K562 treated with DMSO at 1 percent for 4 hours (cell line): ENCODE data around the gene TNFRSF12A. TPM values are rescaled to one million over a fixed set of nuclear protein-coding genes. Genes with fewer than 3 reads are reported as not detected.

ENCODE experiments used
- total RNA-seq: library from RNA; unstranded; fragments of 300-600 nt; gene quantifications from 2 replicates; pipeline ENCODE4 v1.2.3, GENCODE V29; 2022; ENCODE audit not compliant: insufficient read depth

TNFRSF12A gene, protein sequence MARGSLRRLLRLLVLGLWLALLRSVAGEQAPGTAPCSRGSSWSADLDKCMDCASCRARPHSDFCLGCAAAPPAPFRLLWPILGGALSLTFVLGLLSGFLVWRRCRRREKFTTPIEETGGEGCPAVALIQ
- total RNA-seq, result 18.9 and 26.6 TPM in 2 replicates

DNA sequence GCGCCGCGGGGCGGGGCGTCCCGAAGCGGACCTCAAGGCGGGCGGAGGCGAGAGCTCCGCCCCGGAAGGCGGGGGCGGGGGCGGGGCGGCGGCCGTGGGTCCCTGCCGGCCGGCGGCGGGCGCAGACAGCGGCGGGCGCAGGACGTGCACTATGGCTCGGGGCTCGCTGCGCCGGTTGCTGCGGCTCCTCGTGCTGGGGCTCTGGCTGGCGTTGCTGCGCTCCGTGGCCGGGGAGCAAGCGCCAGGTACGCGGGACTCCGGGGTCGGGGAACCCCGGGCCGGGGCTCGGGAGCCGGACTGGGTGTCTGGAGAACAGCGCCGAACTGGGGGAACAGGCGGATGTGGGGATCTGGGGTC, at the start of gene TNFRSF12A:
TNFRSF12A (plus strand) TSS at position 122 of the 357 bp plus-strand sequence; CDS start at position 152, 30 bp downstream.

GRCh38 chr16:2980227-2981176, 39.7 kb upstream of the TNFRSF12A start, which contains the start of gene PKMYT1:
TSS of gene PKMYT1 (minus strand) at chr16:2980446. CDS start at chr16:2979657, 789 bp downstream.

GRCh38 chr16:3012828-3013420, 7.2 kb upstream of the TNFRSF12A start, which contains the start of gene CLDN9:
TSS of gene CLDN9 (plus strand) at chr16:3012923. CDS start at chr16:3013363, 440 bp downstream.

GRCh38 chr16:3017794-3018506, 2.2 kb upstream of the TNFRSF12A start, which contains the start of gene CLDN6:
TSS of gene CLDN6 (minus strand) at chr16:3018183. CDS start at chr16:3016021, 2,162 bp downstream.

GRCh38 chr16:3023669-3024478, 3.7 kb downstream of the TNFRSF12A start, which contains the start of the genes HCFC1R1 and THOC6:
TSS of gene HCFC1R1 (minus strand) at chr16:3023942. CDS start at chr16:3023941, 1 bp downstream.
TSS of gene THOC6 (plus strand) at chr16:3024035. CDS start at chr16:3024327, 292 bp downstream.

DNA sequence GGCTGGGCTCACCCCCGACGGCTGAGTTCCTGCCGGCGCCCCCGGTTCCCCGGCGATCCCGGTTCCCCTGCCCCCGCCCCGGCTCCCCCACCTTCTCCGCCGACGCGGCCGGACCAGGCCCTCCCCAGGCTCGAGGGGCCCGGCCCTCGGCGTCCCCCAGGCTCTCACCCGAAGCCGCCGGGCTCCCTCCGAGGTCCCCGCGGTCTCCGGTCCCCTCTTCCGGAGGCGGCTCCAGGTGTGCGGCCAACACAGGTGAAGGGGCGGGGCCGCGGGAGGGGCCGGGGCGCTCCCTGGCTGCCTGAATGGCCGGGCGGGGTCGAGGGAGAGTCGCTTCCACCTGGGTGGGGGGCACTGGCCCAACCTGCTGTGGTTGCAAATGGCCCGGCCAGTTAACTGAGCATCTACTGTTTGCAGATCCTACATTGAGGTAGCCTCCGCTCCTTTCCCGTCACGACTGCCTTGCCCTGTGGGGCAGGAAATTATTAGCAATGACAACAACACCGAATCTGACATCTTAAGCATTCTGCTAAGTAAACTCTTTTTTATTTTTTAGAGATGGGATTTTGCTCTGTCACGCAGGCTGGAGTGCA, 16.7 kb downstream of the TNFRSF12A start, which contains the start of gene BICDL2:
BICDL2 (minus strand) TSS at position 219 of the 590 bp plus-strand sequence. CDS start 1,448 bp downstream, outside the sequence.

GRCh38 chr16:3045758-3046640, 25.8 kb downstream of the TNFRSF12A start, which contains the start of gene MMP25:
TSS of gene MMP25 (plus strand) at chr16:3046561. CDS start at chr16:3046918, 357 bp downstream.

GRCh38 chr16:3065069-3065741, 45.0 kb downstream of the TNFRSF12A start, which contains the start of gene IL32:
TSS of gene IL32 (plus strand) at chr16:3065640. CDS start at chr16:3065812, 172 bp downstream.

Other genes with a start within 250 kb of the TNFRSF12A start
- gene ELOB, start 243.1 kb upstream of the TNFRSF12A start, total RNA-seq, result 201 and 221 TPM in 2 replicates
- not detected in 2 replicates for gene PRSS33, start 232.8 kb upstream of the TNFRSF12A start, total RNA-seq
- gene PRSS41, start 221.9 kb upstream of the TNFRSF12A start, total RNA-seq, result not detected in 2 replicates
- 95.8 and 106 TPM in 2 replicates for gene PRSS21, start 203.1 kb upstream of the TNFRSF12A start, total RNA-seq
- gene ZG16B, start 190.1 kb upstream of the TNFRSF12A start, total RNA-seq, result 1.7 TPM in 1 of 2 replicates, not detected in the other
- gene PRSS22, start 162.2 kb upstream of the TNFRSF12A start, total RNA-seq, result not detected in 2 replicates
- gene FLYWCH2, start 137.2 kb upstream of the TNFRSF12A start, total RNA-seq, result 45.9 and 76.3 TPM in 2 replicates
- 33.1 and 37.0 TPM in 2 replicates for gene FLYWCH1, start 108.4 kb upstream of the TNFRSF12A start, total RNA-seq
- gene KREMEN2, start 56.1 kb upstream of the TNFRSF12A start, total RNA-seq, result 1.1 and 2.0 TPM in 2 replicates
- 15.4 and 15.7 TPM in 2 replicates for gene PAQR4, start 51.0 kb upstream of the TNFRSF12A start, total RNA-seq
- 137 and 143 TPM in 2 replicates for gene PKMYT1, start 39.9 kb upstream of the TNFRSF12A start, total RNA-seq
- 3.2 and 4.8 TPM in 2 replicates for gene CLDN9, start 7.4 kb upstream of the TNFRSF12A start, total RNA-seq
- gene CLDN6, start 2.2 kb upstream of the TNFRSF12A start, total RNA-seq, result 0.75 and 1.1 TPM in 2 replicates
- gene HCFC1R1, start 3.6 kb downstream of the TNFRSF12A start, total RNA-seq, result 29.9 and 38.3 TPM in 2 replicates
- 53.0 and 55.1 TPM in 2 replicates for gene THOC6, start 3.7 kb downstream of the TNFRSF12A start, total RNA-seq
- gene BICDL2, start 16.6 kb downstream of the TNFRSF12A start, total RNA-seq, result not detected in 2 replicates
- gene MMP25, start 26.2 kb downstream of the TNFRSF12A start, total RNA-seq, result not detected in 2 replicates
- gene IL32, start 45.3 kb downstream of the TNFRSF12A start, total RNA-seq, result 24.6 and 29.6 TPM in 2 replicates
- gene ZSCAN10, start 78.9 kb downstream of the TNFRSF12A start, total RNA-seq, result not detected in 2 replicates
- 22.9 and 23.2 TPM in 2 replicates for gene ZNF205, start 92.2 kb downstream of the TNFRSF12A start, total RNA-seq
- gene ZNF213, start 114.7 kb downstream of the TNFRSF12A start, total RNA-seq, result 17.6 and 18.0 TPM in 2 replicates
- gene OR1F1, start 167.8 kb downstream of the TNFRSF12A start, total RNA-seq, result not detected in 2 replicates
- gene ZNF200, start 214.8 kb downstream of the TNFRSF12A start, total RNA-seq, result 8.6 and 14.7 TPM in 2 replicates
- not detected in 2 replicates for gene MEFV, start 236.3 kb downstream of the TNFRSF12A start, total RNA-seq